ENCODE results near the gene PPP1CA. TPM values are rescaled to one million over a fixed set of nuclear protein-coding genes. Genes with fewer than 3 reads are reported as not detected.

Gene PPP1CA
- total RNA-seq, 4 donors from 2014 or later: 91.9 to 110 (median 97.6) TPM

DNA sequence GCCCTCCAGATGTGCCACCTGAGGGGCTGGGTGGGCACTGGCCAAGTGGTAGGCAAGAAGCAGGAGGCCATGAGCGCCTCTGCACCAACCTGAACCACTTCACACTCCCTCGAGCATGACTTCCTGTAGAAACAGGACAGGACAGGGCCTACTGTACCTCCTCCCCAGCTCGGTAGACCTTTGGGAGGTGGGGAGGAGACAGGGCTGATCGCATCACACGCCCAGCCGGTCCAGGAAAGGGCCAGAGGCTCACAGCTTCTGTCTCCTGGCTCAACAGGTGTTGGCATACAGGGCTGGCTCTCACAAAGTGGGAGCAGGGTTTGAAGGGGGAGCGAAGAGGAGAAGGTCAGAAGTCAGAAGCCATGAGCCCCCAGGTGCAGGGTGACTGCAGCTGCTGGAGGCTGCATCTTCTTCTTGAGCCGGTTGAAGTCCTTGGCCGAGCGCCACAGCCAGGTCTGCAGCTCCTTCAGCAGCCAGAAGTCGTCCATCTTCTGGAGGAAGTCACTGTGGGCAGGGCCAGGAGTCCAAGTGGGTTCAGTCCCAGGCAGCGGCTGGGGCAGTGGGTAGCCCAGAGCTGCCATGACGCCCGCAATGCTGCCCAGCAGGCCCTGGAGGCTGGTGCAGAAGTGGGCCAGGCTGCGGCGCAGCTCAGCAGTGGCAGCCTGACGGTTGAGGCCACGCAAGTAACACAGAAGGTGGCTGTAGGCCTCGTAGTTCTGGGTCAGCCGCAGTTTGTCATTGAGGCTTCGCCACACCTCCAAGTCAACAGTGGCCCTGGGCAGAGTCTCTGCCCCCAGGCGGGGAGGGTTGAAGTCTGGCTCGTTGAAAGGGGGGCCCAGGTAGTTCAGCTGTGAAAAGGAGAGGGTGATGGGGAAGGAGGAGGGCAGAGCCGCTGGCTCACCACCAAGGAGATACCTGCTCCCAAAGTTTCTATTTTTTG lies 36.6 kb downstream of the PPP1CA start:
- DNase-seq (ENCODE audit: low spot score): no peak
- TF ChIP-seq CTCF (IDR thresholded peaks at IDR 0.05): no peak

DNA sequence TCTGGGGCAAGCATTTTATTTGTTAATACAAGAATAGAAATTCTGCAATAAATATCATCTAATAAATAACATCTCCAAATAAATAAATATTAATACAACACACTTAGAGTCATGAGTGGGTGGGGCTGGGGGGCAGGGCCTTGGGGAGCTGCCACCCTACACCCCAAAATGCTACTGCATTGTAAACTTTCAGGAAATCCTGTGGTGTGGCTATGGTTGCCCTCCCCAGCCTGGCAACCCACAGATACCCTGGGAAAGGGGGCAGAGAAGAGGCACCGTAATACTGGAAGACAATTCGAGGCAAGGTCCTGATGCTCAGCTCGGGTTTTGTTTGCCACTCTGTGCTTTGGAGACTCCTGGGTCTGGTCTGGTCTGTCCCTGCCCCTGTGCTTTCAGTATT lies 37.5 kb downstream of the PPP1CA start:
- no peak for DNase-seq (ENCODE audit: low spot score)
- no peak for TF ChIP-seq CTCF (IDR thresholded peaks at IDR 0.05)
- ATAC-seq (ENCODE audit: low FRiP score): no peak

More for the DNA sequence above, 36.6 kb downstream of the PPP1CA start:
- ATAC-seq (ENCODE audit: low FRiP score): no peak

DNA sequence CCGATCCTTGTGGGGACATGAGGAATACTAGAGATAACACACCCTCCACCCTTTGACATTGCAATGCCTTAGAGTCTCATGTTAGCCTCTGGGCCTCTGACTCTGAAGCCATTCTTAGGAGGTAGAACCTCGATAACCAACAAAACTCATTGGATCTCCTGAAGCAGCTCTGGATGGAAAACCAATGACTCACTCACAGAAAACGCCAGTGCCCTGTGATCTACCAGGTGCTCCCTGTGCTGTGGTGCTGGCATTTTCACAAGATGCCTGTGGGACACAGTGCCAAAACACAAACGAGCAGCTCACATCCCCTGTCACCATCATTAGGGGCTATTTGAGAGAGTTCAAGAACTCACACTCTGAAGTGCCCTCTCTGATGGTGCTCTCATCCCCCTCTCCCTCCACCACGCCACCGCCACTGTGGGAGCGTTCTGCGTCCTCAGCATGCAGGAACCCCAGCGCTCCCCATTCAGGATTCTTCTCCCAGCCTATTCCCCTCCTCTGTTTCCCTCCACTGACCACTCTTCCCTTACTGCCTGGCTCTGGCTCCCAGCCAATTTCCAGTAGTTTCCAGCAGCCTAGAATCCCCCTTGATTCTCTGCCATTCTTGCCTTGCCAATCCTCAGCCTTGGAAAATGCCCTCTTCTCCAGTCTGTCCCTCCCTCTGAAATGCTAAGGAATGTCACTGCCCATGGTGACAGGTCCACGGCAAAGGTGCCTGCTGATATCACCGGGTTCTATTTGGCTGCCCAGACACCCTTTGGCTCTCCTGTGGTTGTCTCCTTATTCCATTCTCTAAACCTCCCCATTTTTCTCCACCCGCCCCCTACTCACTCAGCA lies 43.6 kb downstream of the PPP1CA start:
- TF ChIP-seq CTCF (IDR thresholded peaks at IDR 0.05): no peak
- no peak for ATAC-seq (ENCODE audit: low FRiP score)

DNA sequence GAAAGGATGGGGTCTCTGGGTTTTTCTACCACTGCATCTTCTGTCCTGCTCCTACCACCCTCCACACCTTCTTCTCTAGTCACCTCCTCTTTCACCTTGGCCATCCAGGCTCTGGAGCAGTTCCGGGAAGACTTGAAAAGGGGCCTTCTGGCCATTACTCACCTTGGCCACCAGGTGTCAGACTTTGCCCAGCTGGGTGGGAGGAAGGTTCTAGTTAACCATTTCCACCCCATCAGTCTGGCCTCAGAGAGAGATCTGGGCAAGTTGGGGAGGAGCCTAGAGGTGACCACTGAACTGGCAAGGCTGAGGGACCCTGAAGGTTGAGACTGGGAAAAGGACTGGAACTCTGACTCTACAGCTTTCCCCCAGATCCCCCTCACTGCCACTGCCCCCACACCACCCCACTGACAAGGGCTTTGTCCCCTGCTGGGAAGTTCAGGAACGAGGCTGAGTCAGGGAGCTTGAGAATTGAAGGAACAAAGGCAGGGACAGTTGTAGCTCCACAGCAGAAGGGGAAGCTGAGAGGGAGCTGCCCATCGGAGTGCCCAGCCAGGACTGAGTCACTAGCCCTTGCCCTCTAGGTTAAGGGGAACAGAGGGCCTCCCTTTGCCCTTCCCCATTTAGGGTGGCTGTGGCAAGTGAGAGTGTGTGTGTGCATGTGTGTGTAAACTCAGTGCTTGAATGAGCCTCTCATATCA lies 44.6 kb downstream of the PPP1CA start:
- ATAC-seq (ENCODE audit: low FRiP score) (peak; percentile 7), DNase-seq (ENCODE audit: low spot score) (no peak)
- peak in 1 of 3 donors; percentile 29 for TF ChIP-seq CTCF (IDR thresholded peaks at IDR 0.05)

More for the DNA sequence above, 43.6 kb downstream of the PPP1CA start:
- no peak for DNase-seq (ENCODE audit: low spot score)

DNA sequence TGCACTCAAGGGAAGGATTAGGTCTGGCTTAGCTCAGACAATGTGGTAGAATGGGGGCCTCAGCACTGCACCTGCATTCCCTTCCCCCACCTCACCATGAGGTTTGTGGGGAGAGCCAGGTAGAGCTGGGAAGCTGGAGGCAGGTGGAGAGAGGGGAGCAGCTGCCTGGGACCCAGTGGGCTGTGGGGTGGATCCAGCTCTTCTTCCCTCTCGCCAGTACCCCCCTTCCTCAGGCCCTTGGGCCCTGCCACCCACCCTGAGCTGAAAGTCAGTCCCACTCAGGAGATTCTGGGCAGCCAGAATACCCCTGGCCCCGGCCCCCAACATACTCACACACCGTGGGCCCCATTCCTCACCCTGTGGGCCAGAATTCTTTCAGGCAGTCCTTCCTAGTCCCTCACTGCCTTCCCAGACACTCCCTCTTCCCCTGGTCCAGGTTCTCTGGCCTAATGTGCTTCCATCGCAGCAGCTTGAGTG lies 45.2 kb downstream of the PPP1CA start:
- TF ChIP-seq CTCF (IDR thresholded peaks at IDR 0.05): no peak
- ATAC-seq (ENCODE audit: low FRiP score) (no peak), DNase-seq (ENCODE audit: low spot score) (no peak)

DNA sequence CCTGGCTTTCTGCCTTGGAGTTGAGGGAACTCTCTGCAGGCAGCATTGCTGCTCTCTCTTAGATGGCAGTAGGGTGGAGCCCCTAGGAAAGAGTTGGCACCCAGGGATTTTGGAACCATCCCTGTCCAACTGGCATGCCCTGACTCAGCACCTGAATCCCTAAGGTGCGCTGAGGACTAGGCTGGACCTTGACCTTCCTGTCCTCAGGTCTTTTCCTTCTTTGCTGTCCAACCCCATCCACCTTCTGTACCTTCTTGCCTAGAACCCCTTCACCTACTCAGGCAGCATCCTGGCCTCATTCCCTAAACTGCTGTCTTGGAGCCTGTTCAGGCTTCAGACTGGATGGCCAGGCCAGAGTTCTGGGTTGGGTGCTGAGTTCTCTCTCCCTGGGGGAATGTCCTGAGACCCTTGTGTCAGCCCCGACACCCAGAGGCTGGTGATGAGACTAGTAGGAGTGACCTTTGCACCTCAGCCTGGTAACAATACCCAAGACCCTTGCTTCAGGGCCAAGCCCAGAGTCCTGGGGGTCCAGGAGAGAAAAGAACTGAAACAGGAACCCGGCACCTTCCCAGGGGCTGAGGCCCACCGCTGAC lies 45.8 kb downstream of the PPP1CA start:
- no peak for TF ChIP-seq CTCF (IDR thresholded peaks at IDR 0.05)
- ATAC-seq (ENCODE audit: low FRiP score) (no peak), DNase-seq (ENCODE audit: low spot score) (no peak)

Measured in omental fat pad (tissue), 4 donors.